ENCODE data around the gene HDLBP.

- TF ChIP-seq ZFP30 (CRISPR knock-in tag; IDR thresholded peaks at IDR 0.05), result no peak
- TF ChIP-seq RARB (CRISPR knock-in tag; IDR thresholded peaks at IDR 0.05), result no peak
- TF ChIP-seq GLIS3 (CRISPR knock-in tag; IDR thresholded peaks at IDR 0.05), result no peak
- no peak for TF ChIP-seq BACH2 (CRISPR knock-in tag; IDR thresholded peaks at IDR 0.05; ENCODE audit: borderline replicate concordance)
- TF ChIP-seq TOX (CRISPR knock-in tag; IDR thresholded peaks at IDR 0.05; ENCODE audit: borderline replicate concordance), result no peak
- no peak for TF ChIP-seq PATZ1 (CRISPR knock-in tag; IDR thresholded peaks at IDR 0.05; ENCODE audit: borderline replicate concordance)
- TF ChIP-seq PPARA (CRISPR knock-in tag; IDR thresholded peaks at IDR 0.05; ENCODE audit: borderline replicate concordance), result no peak
- TF ChIP-seq OSR1 (CRISPR knock-in tag; IDR thresholded peaks at IDR 0.05), result no peak
- TF ChIP-seq, protein P1, sequence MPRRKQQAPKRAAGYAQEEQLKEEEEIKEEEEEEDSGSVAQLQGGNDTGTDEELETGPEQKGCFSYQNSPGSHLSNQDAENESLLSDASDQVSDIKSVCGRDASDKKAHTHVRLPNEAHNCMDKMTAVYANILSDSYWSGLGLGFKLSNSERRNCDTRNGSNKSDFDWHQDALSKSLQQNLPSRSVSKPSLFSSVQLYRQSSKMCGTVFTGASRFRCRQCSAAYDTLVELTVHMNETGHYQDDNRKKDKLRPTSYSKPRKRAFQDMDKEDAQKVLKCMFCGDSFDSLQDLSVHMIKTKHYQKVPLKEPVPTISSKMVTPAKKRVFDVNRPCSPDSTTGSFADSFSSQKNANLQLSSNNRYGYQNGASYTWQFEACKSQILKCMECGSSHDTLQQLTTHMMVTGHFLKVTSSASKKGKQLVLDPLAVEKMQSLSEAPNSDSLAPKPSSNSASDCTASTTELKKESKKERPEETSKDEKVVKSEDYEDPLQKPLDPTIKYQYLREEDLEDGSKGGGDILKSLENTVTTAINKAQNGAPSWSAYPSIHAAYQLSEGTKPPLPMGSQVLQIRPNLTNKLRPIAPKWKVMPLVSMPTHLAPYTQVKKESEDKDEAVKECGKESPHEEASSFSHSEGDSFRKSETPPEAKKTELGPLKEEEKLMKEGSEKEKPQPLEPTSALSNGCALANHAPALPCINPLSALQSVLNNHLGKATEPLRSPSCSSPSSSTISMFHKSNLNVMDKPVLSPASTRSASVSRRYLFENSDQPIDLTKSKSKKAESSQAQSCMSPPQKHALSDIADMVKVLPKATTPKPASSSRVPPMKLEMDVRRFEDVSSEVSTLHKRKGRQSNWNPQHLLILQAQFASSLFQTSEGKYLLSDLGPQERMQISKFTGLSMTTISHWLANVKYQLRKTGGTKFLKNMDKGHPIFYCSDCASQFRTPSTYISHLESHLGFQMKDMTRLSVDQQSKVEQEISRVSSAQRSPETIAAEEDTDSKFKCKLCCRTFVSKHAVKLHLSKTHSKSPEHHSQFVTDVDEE (CRISPR knock-in tag; IDR thresholded peaks at IDR 0.05), result no peak
- TF ChIP-seq ARNTL (CRISPR knock-in tag; IDR thresholded peaks at IDR 0.05; ENCODE audit: borderline replicate concordance, low read depth), result no peak
- no peak for TF ChIP-seq ZNF565 (CRISPR knock-in tag; conservative IDR thresholded peaks at IDR 0.05; ENCODE audit: low read depth)
- no peak for TF ChIP-seq ZNF8 (CRISPR knock-in tag; IDR thresholded peaks at IDR 0.05)
- no peak for TF ChIP-seq ESRRG (CRISPR knock-in tag; IDR thresholded peaks at IDR 0.05)
- TF ChIP-seq, protein P2, sequence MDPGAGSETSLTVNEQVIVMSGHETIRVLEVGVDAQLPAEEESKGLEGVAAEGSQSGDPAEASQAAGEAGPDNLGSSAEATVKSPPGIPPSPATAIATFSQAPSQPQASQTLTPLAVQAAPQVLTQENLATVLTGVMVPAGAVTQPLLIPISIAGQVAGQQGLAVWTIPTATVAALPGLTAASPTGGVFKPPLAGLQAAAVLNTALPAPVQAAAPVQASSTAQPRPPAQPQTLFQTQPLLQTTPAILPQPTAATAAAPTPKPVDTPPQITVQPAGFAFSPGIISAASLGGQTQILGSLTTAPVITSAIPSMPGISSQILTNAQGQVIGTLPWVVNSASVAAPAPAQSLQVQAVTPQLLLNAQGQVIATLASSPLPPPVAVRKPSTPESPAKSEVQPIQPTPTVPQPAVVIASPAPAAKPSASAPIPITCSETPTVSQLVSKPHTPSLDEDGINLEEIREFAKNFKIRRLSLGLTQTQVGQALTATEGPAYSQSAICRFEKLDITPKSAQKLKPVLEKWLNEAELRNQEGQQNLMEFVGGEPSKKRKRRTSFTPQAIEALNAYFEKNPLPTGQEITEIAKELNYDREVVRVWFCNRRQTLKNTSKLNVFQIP (CRISPR knock-in tag; IDR thresholded peaks at IDR 0.05; ENCODE audit: borderline replicate concordance, low read depth), result no peak
Measured at GRCh38 chr2:241234066-241234790, 81.2 kb downstream of the HDLBP start.
